Astrocyte (in vitro differentiated cells and primary cell): ENCODE data around the gene CMTM4.

Source experiments
- EZH2 ChIP-seq: IDR thresholded peaks from 2 replicates; pipeline ENCODE4 v1.6.1; 2012; ENCODE audit warnings: mild to moderate bottlenecking, low read length, inconsistent platforms; ENCODE audit not compliant: insufficient read depth
- TF ChIP-seq, protein P1 (sequence below): IDR thresholded peaks from 2 replicates; pipeline ENCODE4 v1.5.1; 2011; ENCODE audit warnings: low read depth, mild to moderate bottlenecking, inconsistent platforms, low read length, moderate library complexity; ENCODE audit not compliant: insufficient read depth

DNA sequence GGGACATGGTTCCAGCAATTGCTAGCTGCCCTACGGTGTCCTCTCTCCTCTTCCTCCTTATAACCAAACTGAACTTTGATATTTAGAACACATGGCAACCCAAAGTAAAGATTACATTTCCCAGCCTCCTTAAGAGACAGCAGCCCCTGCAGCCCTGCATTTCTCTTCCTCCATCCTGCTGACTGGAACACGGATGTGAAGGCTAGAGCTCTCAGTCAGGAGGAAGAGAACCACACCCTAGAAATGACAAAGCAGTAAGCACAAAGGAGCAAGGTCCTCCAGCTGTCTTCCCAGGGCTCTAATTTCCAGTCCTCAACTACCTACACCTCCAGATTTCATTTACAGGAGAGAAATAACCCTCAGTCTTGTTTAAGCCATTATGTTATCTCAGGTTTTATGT lies 44.0 kb upstream of the CMTM4 start:
- TF ChIP-seq EZH2 = no peak
- TF ChIP-seq, protein P1, sequence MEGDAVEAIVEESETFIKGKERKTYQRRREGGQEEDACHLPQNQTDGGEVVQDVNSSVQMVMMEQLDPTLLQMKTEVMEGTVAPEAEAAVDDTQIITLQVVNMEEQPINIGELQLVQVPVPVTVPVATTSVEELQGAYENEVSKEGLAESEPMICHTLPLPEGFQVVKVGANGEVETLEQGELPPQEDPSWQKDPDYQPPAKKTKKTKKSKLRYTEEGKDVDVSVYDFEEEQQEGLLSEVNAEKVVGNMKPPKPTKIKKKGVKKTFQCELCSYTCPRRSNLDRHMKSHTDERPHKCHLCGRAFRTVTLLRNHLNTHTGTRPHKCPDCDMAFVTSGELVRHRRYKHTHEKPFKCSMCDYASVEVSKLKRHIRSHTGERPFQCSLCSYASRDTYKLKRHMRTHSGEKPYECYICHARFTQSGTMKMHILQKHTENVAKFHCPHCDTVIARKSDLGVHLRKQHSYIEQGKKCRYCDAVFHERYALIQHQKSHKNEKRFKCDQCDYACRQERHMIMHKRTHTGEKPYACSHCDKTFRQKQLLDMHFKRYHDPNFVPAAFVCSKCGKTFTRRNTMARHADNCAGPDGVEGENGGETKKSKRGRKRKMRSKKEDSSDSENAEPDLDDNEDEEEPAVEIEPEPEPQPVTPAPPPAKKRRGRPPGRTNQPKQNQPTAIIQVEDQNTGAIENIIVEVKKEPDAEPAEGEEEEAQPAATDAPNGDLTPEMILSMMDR = no peak
